ENCODE results near the gene SNRNP200. TPM values are rescaled to one million over a fixed set of nuclear protein-coding genes. Genes with fewer than 3 reads are reported as not detected.
"Not testable (repeated sequence)": the region's sequence is repeated elsewhere in the genome, so short reads cannot be mapped to it uniquely, and the experiment has no call there.

Gene SNRNP200
- total RNA-seq, 1 donor from 2014 or later = 136 TPM

DNA sequence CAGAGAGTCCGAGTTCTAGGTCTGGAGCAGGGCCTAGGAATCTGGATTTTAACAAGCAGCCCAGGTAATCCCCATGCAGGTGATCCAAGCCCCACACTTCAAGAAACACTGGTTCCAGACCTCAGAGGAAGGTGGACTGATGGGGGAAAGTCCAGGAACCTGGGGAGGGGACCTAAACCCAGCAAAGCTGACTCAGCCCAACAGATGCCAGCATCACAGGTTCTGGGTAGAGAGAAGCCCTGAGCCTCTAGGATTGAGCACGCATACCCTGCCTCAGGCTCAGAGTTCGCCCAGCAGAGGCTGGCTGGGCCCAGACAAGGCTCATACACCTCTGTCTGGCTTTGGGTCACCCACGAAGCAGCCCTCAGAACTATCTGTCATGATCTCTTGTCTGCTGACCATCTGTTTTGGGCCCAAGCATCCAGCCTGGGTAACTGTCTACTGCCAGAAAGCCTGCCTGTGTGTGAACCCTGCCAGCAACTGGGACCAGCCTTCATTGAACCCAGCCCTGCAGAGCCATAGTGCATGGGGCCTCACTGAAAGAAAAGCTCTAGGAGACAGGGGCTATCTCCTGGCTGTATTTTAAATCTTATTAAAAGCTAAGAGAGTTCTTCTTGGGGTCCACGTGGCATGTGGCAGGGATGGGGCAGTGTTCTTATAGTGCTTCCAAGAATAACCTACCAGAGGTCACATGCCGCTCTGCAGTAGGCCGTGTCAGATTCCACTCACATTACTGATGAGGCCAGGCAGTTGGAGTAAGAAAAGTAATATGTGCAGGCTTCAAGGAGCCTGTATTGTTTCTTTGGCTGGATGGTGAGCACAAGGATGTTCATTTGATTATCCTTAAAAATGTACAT lies 47.0 kb downstream of the SNRNP200 start:
- DNase-seq = no peak
- H3K27ac Mint-ChIP-seq (ENCODE audit: unreplicated experiment) = peak overlapping the region; percentile 67
- H3K4me3 Mint-ChIP-seq (ENCODE audit: unreplicated experiment) = peak overlapping the region; percentile 16
- H3K36me3 Mint-ChIP-seq (ENCODE audit: unreplicated experiment) = peaks cover 4% of the 10 kb centered on the region
- no peak for TF ChIP-seq CTCF (IDR thresholded peaks at IDR 0.05; ENCODE audit: partially characterized antibody, unreplicated experiment)
- H3K4me1 Mint-ChIP-seq (ENCODE audit: low read depth, unreplicated experiment) = peaks cover 27% of the 10 kb centered on the region
- peaks cover 13% of the 10 kb centered on the region for H3K9me3 Mint-ChIP-seq (ENCODE audit: unreplicated experiment)
- peaks cover 12% of the 10 kb centered on the region for H3K27me3 Mint-ChIP-seq (ENCODE audit: unreplicated experiment)

DNA sequence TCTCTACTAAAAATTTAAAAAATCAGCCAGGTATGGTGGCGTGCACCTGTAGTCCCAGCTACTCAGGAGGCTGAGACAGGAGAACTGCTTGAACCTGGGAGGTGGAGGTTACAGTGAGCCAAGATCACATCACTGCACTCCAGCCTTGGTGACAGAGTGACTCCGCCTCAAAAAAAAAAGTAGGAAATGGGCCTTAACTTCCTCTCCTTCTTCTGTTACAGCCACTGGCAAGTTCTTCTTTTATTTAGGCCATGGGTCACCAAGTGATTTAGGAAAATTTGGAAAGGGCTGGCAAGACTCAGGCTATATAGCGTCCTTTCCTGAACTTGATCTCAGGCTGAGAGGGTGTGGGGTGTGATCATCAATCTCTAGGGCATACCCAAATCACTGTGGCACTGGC lies 47.6 kb downstream of the SNRNP200 start:
- H3K4me3 Mint-ChIP-seq (ENCODE audit: unreplicated experiment); H3K36me3 Mint-ChIP-seq (ENCODE audit: unreplicated experiment); DNase-seq; H3K27ac Mint-ChIP-seq (ENCODE audit: unreplicated experiment): not testable (repeated sequence)
- H3K9me3 Mint-ChIP-seq (ENCODE audit: unreplicated experiment) = peaks cover 13% of the 10 kb centered on the region
- peaks cover 15% of the 10 kb centered on the region for H3K27me3 Mint-ChIP-seq (ENCODE audit: unreplicated experiment)
- H3K4me1 Mint-ChIP-seq (ENCODE audit: low read depth, unreplicated experiment) = peaks cover 27% of the 10 kb centered on the region

DNA sequence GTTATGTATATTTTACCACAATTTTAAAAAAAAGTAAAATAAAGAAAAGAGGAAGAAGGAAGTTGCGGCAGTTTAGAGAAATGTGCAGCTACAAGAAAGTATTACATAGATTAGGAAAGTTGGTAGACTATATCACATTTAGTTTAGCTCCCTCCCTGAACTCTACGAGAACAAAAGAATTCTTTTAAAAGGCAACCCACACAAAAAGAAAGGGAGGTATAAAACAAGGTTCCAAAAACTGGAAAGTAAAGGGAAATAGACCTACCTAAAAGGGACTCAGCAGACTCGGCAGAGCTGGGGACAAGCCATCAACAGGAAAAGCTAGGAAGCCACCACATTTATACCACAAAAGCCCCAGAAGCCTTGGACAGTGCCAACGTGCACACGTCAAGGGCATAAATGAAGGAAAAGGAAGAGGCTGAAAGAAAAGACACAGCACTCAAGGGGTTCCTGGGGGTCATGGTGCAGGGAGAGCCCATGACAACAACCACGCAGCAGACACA lies 48.7 kb downstream of the SNRNP200 start:
- Mint-ChIP-seq H3K9me3 (ENCODE audit: unreplicated experiment) (peaks cover 13% of the 10 kb centered on the region), H3K4me3 (ENCODE audit: unreplicated experiment) (no peak overlapping the region), H3K27me3 (ENCODE audit: unreplicated experiment) (peaks cover 15% of the 10 kb centered on the region), H3K27ac (ENCODE audit: unreplicated experiment) (no peak overlapping the region), H3K36me3 (ENCODE audit: unreplicated experiment) (peaks cover 4% of the 10 kb centered on the region), H3K4me1 (ENCODE audit: low read depth, unreplicated experiment) (peaks cover 27% of the 10 kb centered on the region)
- TF ChIP-seq CTCF (IDR thresholded peaks at IDR 0.05; ENCODE audit: partially characterized antibody, unreplicated experiment) = no peak
- no peak for DNase-seq

DNA sequence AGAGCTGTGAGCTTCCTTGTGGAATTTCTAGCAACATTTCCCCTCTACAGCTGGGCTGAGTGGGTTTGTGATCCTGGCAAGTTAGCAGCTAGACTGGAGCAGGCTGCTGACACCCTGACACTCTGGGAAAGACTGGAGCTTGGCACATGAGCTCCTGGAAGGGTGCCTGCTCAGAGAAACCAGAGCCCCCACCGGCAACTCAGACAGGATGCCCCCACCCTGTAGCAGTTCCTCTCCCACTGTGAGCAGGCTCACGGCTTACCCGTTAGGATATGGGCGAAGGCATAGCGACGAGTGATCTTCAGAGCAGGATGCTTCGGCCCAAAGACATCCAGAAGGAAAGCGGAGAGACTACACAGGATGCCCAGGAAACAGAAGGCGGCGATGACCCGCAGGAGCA lies 50.8 kb downstream of the SNRNP200 start:
- H3K9me3 Mint-ChIP-seq (ENCODE audit: unreplicated experiment) = peaks cover 12% of the 10 kb centered on the region
- no peak overlapping the region for H3K27ac Mint-ChIP-seq (ENCODE audit: unreplicated experiment)
- DNase-seq = no peak
- H3K36me3 Mint-ChIP-seq (ENCODE audit: unreplicated experiment) = peaks cover 4% of the 10 kb centered on the region
- TF ChIP-seq CTCF (IDR thresholded peaks at IDR 0.05; ENCODE audit: partially characterized antibody, unreplicated experiment) = no peak
- H3K4me1 Mint-ChIP-seq (ENCODE audit: low read depth, unreplicated experiment) = peaks cover 23% of the 10 kb centered on the region
- H3K4me3 Mint-ChIP-seq (ENCODE audit: unreplicated experiment) = no peak overlapping the region
- H3K27me3 Mint-ChIP-seq (ENCODE audit: unreplicated experiment) = peaks cover 13% of the 10 kb centered on the region

DNA sequence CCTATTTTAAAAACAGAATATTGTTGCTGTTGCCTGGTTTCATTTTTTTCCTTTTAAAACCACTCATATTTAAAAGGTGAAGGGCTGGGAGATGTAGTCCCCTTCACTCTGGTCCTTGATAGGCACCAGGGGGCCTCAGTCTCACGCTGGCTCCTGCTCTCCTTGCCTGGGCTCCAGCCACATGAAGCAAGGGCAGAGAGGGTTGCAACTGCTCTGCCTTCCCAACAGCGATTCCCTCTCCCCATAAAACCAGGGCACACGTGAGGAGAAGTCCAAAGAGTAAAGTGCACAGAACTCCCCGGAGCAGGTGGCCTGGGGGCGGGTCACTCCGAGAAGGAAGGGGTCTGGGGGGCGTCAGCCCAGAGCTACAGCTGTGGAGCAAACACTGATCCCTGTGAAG lies 52.3 kb downstream of the SNRNP200 start:
- Mint-ChIP-seq H3K4me3 (ENCODE audit: unreplicated experiment) (no peak overlapping the region), H3K27me3 (ENCODE audit: unreplicated experiment) (peaks cover 8% of the 10 kb centered on the region), H3K4me1 (ENCODE audit: low read depth, unreplicated experiment) (peaks cover 10% of the 10 kb centered on the region), H3K9me3 (ENCODE audit: unreplicated experiment) (peaks cover 7% of the 10 kb centered on the region), H3K27ac (ENCODE audit: unreplicated experiment) (no peak overlapping the region), H3K36me3 (ENCODE audit: unreplicated experiment) (peaks cover 4% of the 10 kb centered on the region)
- TF ChIP-seq CTCF (IDR thresholded peaks at IDR 0.05; ENCODE audit: partially characterized antibody, unreplicated experiment) = no peak
- no peak for DNase-seq
